CD4-positive, alpha-beta T cell treated with Interleukin-17A for 1 hour (primary cell): Measurements from ENCODE around the gene FAM216B.
"Not testable (repeated sequence)": the region's sequence is repeated elsewhere in the genome, so short reads cannot be mapped to it uniquely, and the experiment has no call there.

ENCODE experiments used
- DNase-seq: peaks from one replicate; pipeline ENCODE4 v3.0.0-alpha.2; 2020

Gene FAM216B

GRCh38 chr13:42788601-42789000 lies 7.2 kb downstream of the FAM216B start:
- no peak for DNase-seq

GRCh38 chr13:42792154-42792553 lies 10.8 kb downstream of the FAM216B start:
- no peak for DNase-seq

- no peak for DNase-seq
Observed at GRCh38 chr13:42794577-42795275, 13.3 kb downstream of the FAM216B start.

- no peak for DNase-seq
Observed at GRCh38 chr13:42795666-42796065, 14.3 kb downstream of the FAM216B start.

GRCh38 chr13:42796747-42797356 lies 15.5 kb downstream of the FAM216B start:
- no peak for DNase-seq

GRCh38 chr13:42798118-42798517 lies 16.7 kb downstream of the FAM216B start:
- DNase-seq: no peak

- no peak for DNase-seq
Observed at GRCh38 chr13:42800109-42800643, 18.8 kb downstream of the FAM216B start.

- DNase-seq: no peak
Observed at GRCh38 chr13:42803563-42804204, 22.3 kb downstream of the FAM216B start.

- DNase-seq: no peak
Observed at GRCh38 chr13:42804244-42804874, 23.0 kb downstream of the FAM216B start.

- no peak for DNase-seq
Observed at GRCh38 chr13:42807241-42807640, 25.9 kb downstream of the FAM216B start.

GRCh38 chr13:42807866-42808265 lies 26.5 kb downstream of the FAM216B start:
- DNase-seq: no peak

- DNase-seq: no peak
Observed at GRCh38 chr13:42808341-42808940, 27.1 kb downstream of the FAM216B start.

GRCh38 chr13:42812316-42812715 lies 30.9 kb downstream of the FAM216B start:
- DNase-seq: no peak

GRCh38 chr13:42814868-42815267 lies 33.5 kb downstream of the FAM216B start:
- DNase-seq: no peak

GRCh38 chr13:42815681-42816080 lies 34.3 kb downstream of the FAM216B start:
- DNase-seq: no peak

- DNase-seq: no peak
Observed at GRCh38 chr13:42816538-42816937, 35.2 kb downstream of the FAM216B start.

- DNase-seq: not testable (repeated sequence)
Observed at GRCh38 chr13:42819687-42820086, 38.3 kb downstream of the FAM216B start.

GRCh38 chr13:42820451-42820850 lies 39.1 kb downstream of the FAM216B start:
- no peak for DNase-seq

GRCh38 chr13:42821437-42821836 lies 40.1 kb downstream of the FAM216B start:
- DNase-seq: no peak

- no peak for DNase-seq
Observed at GRCh38 chr13:42832341-42833096, 51.1 kb downstream of the FAM216B start.

- no peak for DNase-seq
Observed at GRCh38 chr13:42834946-42835345, 53.6 kb downstream of the FAM216B start.
